T-helper 1 cell treated with Interleukin-12 subunit alpha and Interleukin-12 subunit beta and Interleukin-4 antibody, amounts not matched to agents 30 μg/mL and 1 μg/mL, for 36 hours (primary cell): ENCODE results near the gene TEX53.
A peak's percentile ranks its signal among the peaks of the same experiment; 100 is the strongest.

ENCODE experiments used
- H3K27ac Mint-ChIP-seq: one replicate; pipeline ENCODE4 v1.8.0; 2021; ENCODE audit warnings: mild to moderate bottlenecking, mixed read lengths
- H3K27me3 Mint-ChIP-seq: one replicate; pipeline ENCODE4 v1.8.0; 2021; ENCODE audit warnings: low read depth, mixed read lengths
- H3K36me3 Mint-ChIP-seq: one replicate; pipeline ENCODE4 v1.8.0; 2021; ENCODE audit warnings: low read depth, mixed read lengths
- H3K4me1 Mint-ChIP-seq: one replicate; pipeline ENCODE4 v1.8.0; 2021; ENCODE audit warnings: low read depth, mixed read lengths
- H3K4me3 Mint-ChIP-seq: one replicate; pipeline ENCODE4 v1.8.0; 2021; ENCODE audit warnings: mild to moderate bottlenecking, moderate library complexity, mixed read lengths
- H3K9me3 Mint-ChIP-seq: one replicate; pipeline ENCODE4 v1.8.0; 2021; ENCODE audit warnings: mixed read lengths

The TEX53 gene

GRCh38 chr9:114688379-114688778 is 30.8 kb upstream of the TEX53 start:
- peaks cover 36% of the 10 kb centered on the region for H3K9me3 Mint-ChIP-seq
- H3K4me1 Mint-ChIP-seq: peaks cover 80% of the 10 kb centered on the region
- peak overlapping the region; percentile 24 for H3K27ac Mint-ChIP-seq
- no peak overlapping the region for H3K4me3 Mint-ChIP-seq
- H3K36me3 Mint-ChIP-seq: peaks cover 47% of the 10 kb centered on the region
- H3K27me3 Mint-ChIP-seq: no peaks in the 10 kb centered on the region

- peak overlapping the region; percentile 17 for H3K4me3 Mint-ChIP-seq
- peaks cover 47% of the 10 kb centered on the region for H3K36me3 Mint-ChIP-seq
- peaks cover 75% of the 10 kb centered on the region for H3K4me1 Mint-ChIP-seq
- H3K27ac Mint-ChIP-seq: peak overlapping the region; percentile 53
- no peaks in the 10 kb centered on the region for H3K27me3 Mint-ChIP-seq
- peaks cover 36% of the 10 kb centered on the region for H3K9me3 Mint-ChIP-seq
Observed at GRCh38 chr9:114687034-114687433, 29.4 kb upstream of the TEX53 start.

- Mint-ChIP-seq H3K27me3 (no peaks in the 10 kb centered on the region), H3K36me3 (peaks cover 47% of the 10 kb centered on the region), H3K9me3 (peaks cover 36% of the 10 kb centered on the region), H3K27ac (peak overlapping the region; percentile 53), H3K4me1 (peaks cover 72% of the 10 kb centered on the region), H3K4me3 (peak overlapping the region; percentile 11)
Observed at GRCh38 chr9:114685951-114686350, 28.3 kb upstream of the TEX53 start.

- Mint-ChIP-seq H3K27ac (peak overlapping the region; percentile 58), H3K9me3 (peaks cover 36% of the 10 kb centered on the region), H3K4me1 (peaks cover 56% of the 10 kb centered on the region), H3K4me3 (no peak overlapping the region), H3K36me3 (peaks cover 37% of the 10 kb centered on the region), H3K27me3 (peaks cover 4% of the 10 kb centered on the region)
Observed at GRCh38 chr9:114684036-114684435, 26.4 kb upstream of the TEX53 start.

- H3K4me1 Mint-ChIP-seq: peaks cover 50% of the 10 kb centered on the region
- H3K27ac Mint-ChIP-seq: peak overlapping the region; percentile 31
- H3K36me3 Mint-ChIP-seq: peaks cover 26% of the 10 kb centered on the region
- H3K9me3 Mint-ChIP-seq: peaks cover 24% of the 10 kb centered on the region
- H3K27me3 Mint-ChIP-seq: peaks cover 4% of the 10 kb centered on the region
- no peak overlapping the region for H3K4me3 Mint-ChIP-seq
Observed at GRCh38 chr9:114682846-114683245, 25.2 kb upstream of the TEX53 start.

- H3K9me3 Mint-ChIP-seq: peaks cover 17% of the 10 kb centered on the region
- peaks cover 52% of the 10 kb centered on the region for H3K4me1 Mint-ChIP-seq
- peak within 1 kb of the TSS; percentile 93 for H3K27ac Mint-ChIP-seq
- H3K27me3 Mint-ChIP-seq: peaks cover 4% of the 10 kb centered on the region
- peak within 1 kb of the TSS; percentile 49 for H3K4me3 Mint-ChIP-seq
- peaks cover 16% of the 10 kb centered on the region for H3K36me3 Mint-ChIP-seq
Observed at GRCh38 chr9:114681594-114682332, 24.2 kb upstream of the TEX53 start, which contains the start of gene TEX48. Gene TEX48, minus strand, starts transcription at chr9:114682192. Its CDS starts 10,469 bp downstream, at chr9:114671723.

GRCh38 chr9:114680259-114681001 is 22.8 kb upstream of the TEX53 start:
- Mint-ChIP-seq H3K4me3 (no peak overlapping the region), H3K4me1 (peaks cover 41% of the 10 kb centered on the region), H3K27ac (no peak overlapping the region), H3K36me3 (peaks cover 8% of the 10 kb centered on the region), H3K27me3 (peaks cover 4% of the 10 kb centered on the region), H3K9me3 (peaks cover 8% of the 10 kb centered on the region)

- Mint-ChIP-seq H3K4me3 (no peak overlapping the region), H3K36me3 (peaks cover 3% of the 10 kb centered on the region), H3K9me3 (no peaks in the 10 kb centered on the region), H3K27me3 (peaks cover 4% of the 10 kb centered on the region), H3K4me1 (peaks cover 37% of the 10 kb centered on the region), H3K27ac (no peak overlapping the region)
Observed at GRCh38 chr9:114678795-114679194, 21.2 kb upstream of the TEX53 start.

GRCh38 chr9:114678130-114678529 is 20.5 kb upstream of the TEX53 start:
- no peak overlapping the region for H3K27ac Mint-ChIP-seq
- peaks cover 33% of the 10 kb centered on the region for H3K4me1 Mint-ChIP-seq
- H3K36me3 Mint-ChIP-seq: peaks cover 3% of the 10 kb centered on the region
- H3K4me3 Mint-ChIP-seq: no peak overlapping the region
- no peaks in the 10 kb centered on the region for H3K9me3 Mint-ChIP-seq
- H3K27me3 Mint-ChIP-seq: peaks cover 4% of the 10 kb centered on the region

- H3K36me3 Mint-ChIP-seq: peaks cover 3% of the 10 kb centered on the region
- H3K27me3 Mint-ChIP-seq: peaks cover 4% of the 10 kb centered on the region
- peak overlapping the region; percentile 5 for H3K4me3 Mint-ChIP-seq
- no peaks in the 10 kb centered on the region for H3K9me3 Mint-ChIP-seq
- H3K27ac Mint-ChIP-seq: no peak overlapping the region
- peaks cover 30% of the 10 kb centered on the region for H3K4me1 Mint-ChIP-seq
Observed at GRCh38 chr9:114677418-114677817, 19.8 kb upstream of the TEX53 start.

- Mint-ChIP-seq H3K4me1 (peaks cover 28% of the 10 kb centered on the region), H3K36me3 (peaks cover 3% of the 10 kb centered on the region), H3K27ac (no peak overlapping the region), H3K27me3 (peaks cover 4% of the 10 kb centered on the region), H3K9me3 (no peaks in the 10 kb centered on the region), H3K4me3 (no peak overlapping the region)
Observed at GRCh38 chr9:114676901-114677300, 19.3 kb upstream of the TEX53 start.

- Mint-ChIP-seq H3K27me3 (peaks cover 4% of the 10 kb centered on the region), H3K4me1 (peaks cover 22% of the 10 kb centered on the region), H3K4me3 (no peak overlapping the region), H3K36me3 (peaks cover 3% of the 10 kb centered on the region), H3K9me3 (peaks cover 7% of the 10 kb centered on the region), H3K27ac (no peak overlapping the region)
Observed at GRCh38 chr9:114674798-114675540, 17.4 kb upstream of the TEX53 start.

GRCh38 chr9:114674076-114674797 is 16.6 kb upstream of the TEX53 start:
- Mint-ChIP-seq H3K27ac (no peak overlapping the region), H3K27me3 (peaks cover under 1% of the 10 kb centered on the region)

GRCh38 chr9:114671605-114672004 is 14.0 kb upstream of the TEX53 start:
- Mint-ChIP-seq H3K9me3 (peaks cover 7% of the 10 kb centered on the region), H3K27me3 (no peaks in the 10 kb centered on the region), H3K4me1 (peaks cover 9% of the 10 kb centered on the region), H3K27ac (no peak overlapping the region), H3K4me3 (no peak overlapping the region), H3K36me3 (peaks cover 3% of the 10 kb centered on the region)

More at GRCh38 chr9:114674076-114674797, 16.6 kb upstream of the TEX53 start:
- H3K9me3 Mint-ChIP-seq: peaks cover 7% of the 10 kb centered on the region
- peaks cover 21% of the 10 kb centered on the region for H3K4me1 Mint-ChIP-seq
- no peak overlapping the region for H3K4me3 Mint-ChIP-seq
- H3K36me3 Mint-ChIP-seq: peaks cover 3% of the 10 kb centered on the region
